ENCODE measurements around the gene LMAN2. TPM values are rescaled to one million over a fixed set of nuclear protein-coding genes. Genes with fewer than 3 reads are reported as not detected.

The LMAN2 gene
- total RNA-seq, 1 donor from 2014 or later, result 130 TPM

DNA sequence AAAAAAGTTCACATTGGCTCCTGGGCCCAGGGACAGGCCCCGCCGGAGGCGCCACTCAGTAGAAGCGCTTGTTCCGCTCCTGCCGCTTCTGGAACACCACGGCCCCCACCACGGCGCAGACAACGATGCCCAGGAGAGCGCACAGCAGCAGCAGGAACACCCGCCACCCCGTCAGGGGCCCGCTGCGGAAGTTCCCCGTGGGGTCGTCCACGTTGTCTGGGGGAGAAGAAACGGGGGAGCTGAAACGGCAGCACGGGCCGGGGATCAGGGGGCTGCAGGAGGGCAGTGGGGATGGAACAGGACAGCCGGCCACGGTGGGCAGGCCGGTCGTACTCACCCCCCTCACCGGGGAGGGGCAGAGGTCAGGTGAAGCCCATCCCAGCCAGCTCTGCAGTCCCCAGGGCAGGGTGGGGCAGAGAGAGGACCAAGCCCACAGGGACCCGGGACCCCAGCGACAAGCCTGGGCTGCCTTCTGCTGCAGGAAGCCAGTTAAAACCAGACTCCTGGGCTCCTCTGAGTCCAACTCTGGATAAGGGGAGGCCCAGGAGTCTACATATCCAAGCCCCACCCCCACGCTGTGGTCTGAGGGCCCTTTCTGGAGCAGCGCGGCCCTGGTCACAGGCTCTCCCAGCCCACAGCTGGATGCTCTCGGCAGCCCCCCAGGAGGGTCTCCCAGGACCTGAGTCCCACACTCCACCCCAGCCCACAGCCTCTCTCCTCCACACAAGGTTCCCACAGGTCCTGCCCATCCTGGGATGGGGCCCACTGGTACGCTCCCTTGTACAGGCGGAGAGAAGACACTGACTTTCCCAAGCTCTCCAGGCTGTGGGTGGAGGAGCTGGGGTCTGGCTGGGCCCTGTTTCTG is 19.2 kb downstream of the LMAN2 start:
- no peak overlapping the region for H3K4me3 Mint-ChIP-seq (ENCODE audit: low read depth)
- H3K4me1 Mint-ChIP-seq (ENCODE audit: low read depth), result peaks cover 5% of the 10 kb centered on the region
- DNase-seq (ENCODE audit: low spot score), result no peak
- no peaks in the 10 kb centered on the region for H3K9me3 Mint-ChIP-seq
- intact Hi-C loops (cut with micrococcal nuclease), result no loop called here
- peaks cover 63% of the 10 kb centered on the region for H3K36me3 Mint-ChIP-seq (ENCODE audit: low read depth)
- H3K27ac Mint-ChIP-seq, result no peak overlapping the region
- H3K27me3 Mint-ChIP-seq (ENCODE audit: low read depth), result no peaks in the 10 kb centered on the region

DNA sequence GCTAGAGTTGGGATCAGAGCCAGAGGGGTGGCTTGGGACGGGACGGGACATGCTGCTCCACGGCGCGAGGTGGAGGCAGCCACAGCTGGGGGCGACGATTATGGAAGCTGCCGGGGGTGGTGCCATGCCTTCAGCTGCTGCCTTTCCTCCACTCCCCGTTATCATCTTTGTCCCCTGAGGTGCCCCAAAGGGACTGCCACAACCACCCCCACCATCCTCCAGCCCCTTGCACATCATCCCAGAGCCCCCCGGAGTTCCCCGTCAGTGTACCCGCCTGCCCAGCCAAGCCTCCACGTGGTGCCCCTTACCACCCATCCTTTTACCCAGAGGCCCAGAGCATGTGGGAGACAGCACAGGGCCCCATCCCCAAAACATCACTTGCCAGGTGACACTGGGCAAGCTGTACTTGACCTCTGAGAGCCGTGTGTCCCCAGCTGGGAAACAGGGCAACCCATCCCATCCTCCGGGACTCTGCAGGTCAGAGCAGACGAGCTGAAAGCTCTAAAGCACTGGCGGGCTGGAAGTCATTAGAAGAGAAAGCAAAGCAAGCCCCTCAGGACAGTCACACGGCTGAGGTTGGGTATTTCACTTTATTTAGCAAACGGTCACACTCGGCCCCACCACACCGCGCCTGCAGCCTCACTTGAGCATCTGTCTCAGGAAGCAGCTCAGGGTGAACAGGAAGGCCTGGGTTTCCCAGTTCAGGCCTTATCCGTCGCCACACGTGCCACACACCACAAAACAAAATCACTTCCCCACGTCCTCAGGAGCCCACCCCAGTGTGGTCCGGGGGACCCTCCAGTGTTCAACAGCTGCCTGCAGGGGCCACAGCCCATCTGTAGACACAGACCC is 20.3 kb downstream of the LMAN2 start:
- Mint-ChIP-seq H3K4me1 (ENCODE audit: low read depth) (peaks cover 5% of the 10 kb centered on the region), H3K27ac (no peak overlapping the region), H3K36me3 (ENCODE audit: low read depth) (peaks cover 59% of the 10 kb centered on the region), H3K4me3 (ENCODE audit: low read depth) (no peak overlapping the region), H3K9me3 (no peaks in the 10 kb centered on the region), H3K27me3 (ENCODE audit: low read depth) (no peaks in the 10 kb centered on the region)
- intact Hi-C loops (cut with micrococcal nuclease), result no loop called here
- no peak for DNase-seq (ENCODE audit: low spot score)

- H3K4me1 Mint-ChIP-seq (ENCODE audit: low read depth), result peaks cover 9% of the 10 kb centered on the region
- H3K27ac Mint-ChIP-seq, result no peak overlapping the region
- no peak for DNase-seq (ENCODE audit: low spot score)
- H3K36me3 Mint-ChIP-seq (ENCODE audit: low read depth), result peaks cover 45% of the 10 kb centered on the region
- no peaks in the 10 kb centered on the region for H3K27me3 Mint-ChIP-seq (ENCODE audit: low read depth)
- H3K4me3 Mint-ChIP-seq (ENCODE audit: low read depth), result no peak overlapping the region
- H3K9me3 Mint-ChIP-seq, result no peaks in the 10 kb centered on the region
- intact Hi-C loops (cut with micrococcal nuclease), result no loop called here
Observed at GRCh38 chr5:177329883-177330282, 21.6 kb downstream of the LMAN2 start.

DNA sequence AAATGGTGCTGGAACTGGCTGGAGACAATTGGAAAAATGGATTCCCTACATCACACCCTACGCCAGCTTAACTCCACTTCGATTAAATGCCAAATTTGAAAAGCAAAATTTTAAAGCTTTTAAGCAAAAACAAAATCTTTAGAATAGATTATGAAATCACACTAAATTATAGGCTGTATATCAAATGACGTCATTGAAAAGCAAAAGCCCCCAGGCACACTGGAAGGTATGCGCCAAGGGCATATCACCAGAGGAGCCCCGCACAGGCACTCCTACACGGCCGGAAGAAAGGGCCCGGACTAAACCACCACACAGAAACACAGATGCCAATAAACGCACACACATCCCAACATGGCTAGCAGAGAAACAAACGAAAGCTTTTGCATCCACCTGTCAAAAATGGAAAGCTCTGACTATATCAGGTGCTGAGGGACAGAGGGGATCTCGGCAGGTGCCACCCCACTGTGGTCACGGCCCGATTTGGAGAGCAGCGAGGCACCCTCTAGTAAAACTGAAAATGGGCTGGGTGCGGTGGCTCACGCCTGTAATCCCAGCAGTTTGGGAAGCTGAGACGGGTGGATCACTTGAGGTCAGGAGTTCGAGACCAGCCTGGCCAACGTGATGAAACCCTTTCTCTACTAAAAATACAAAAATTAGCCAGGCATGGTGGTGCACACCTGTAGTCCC is 22.8 kb downstream of the LMAN2 start:
- no peaks in the 10 kb centered on the region for H3K27me3 Mint-ChIP-seq (ENCODE audit: low read depth)
- DNase-seq (ENCODE audit: low spot score), result no peak
- no peaks in the 10 kb centered on the region for H3K9me3 Mint-ChIP-seq
- H3K27ac Mint-ChIP-seq, result no peak overlapping the region
- H3K4me1 Mint-ChIP-seq (ENCODE audit: low read depth), result peaks cover 13% of the 10 kb centered on the region
- H3K4me3 Mint-ChIP-seq (ENCODE audit: low read depth), result no peak overlapping the region
- intact Hi-C loops (cut with micrococcal nuclease), result no loop called here
- H3K36me3 Mint-ChIP-seq (ENCODE audit: low read depth), result peaks cover 38% of the 10 kb centered on the region

DNA sequence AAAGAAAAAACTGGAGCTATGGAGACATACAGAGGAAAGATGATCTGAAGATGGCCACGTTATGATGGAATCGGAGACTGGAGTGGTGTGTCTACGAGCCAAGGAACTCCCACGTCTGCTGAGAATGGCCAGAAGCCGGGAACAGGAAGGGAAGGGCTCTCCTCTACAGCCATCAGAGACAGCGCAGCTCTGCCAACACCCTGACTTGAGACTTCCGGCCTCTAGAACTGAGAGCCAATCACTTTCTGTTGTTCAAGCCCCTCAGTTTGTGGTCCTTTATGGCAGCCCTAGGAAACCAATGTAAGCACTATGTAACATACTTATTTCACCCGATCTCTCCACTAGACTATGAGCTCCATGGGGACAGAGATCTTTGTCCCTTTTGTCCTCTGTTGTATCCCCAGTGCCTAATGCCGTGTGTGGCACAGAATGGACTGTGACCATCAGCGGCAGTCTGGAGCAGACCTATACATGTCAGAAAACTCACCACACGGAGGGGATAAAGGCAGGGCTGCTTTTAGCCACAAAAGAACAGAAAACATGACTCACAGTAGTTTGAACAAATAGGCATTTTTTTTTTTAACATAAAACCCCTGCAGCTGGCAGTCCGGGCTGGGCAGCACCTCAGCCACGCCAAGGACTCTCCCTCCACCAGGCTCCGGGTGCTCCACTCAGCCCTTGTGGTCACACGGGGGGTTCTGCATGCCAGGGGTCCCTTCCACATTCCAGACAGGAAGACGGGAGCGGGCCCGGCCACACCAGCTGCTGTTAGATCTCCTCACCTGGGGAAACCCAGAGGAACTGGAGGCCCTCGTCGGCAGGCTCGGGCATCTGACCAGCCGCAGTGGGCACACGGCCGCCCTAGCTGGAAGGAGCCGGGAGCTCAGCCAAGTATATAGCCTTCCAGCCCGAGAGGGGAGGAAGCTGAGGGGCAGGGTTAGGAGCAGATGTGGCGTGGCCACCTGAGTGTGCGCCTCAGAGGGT is 23.6 kb downstream of the LMAN2 start:
- Mint-ChIP-seq H3K27me3 (ENCODE audit: low read depth) (no peaks in the 10 kb centered on the region), H3K4me1 (ENCODE audit: low read depth) (peaks cover 19% of the 10 kb centered on the region), H3K9me3 (no peaks in the 10 kb centered on the region), H3K36me3 (ENCODE audit: low read depth) (peaks cover 32% of the 10 kb centered on the region), H3K4me3 (ENCODE audit: low read depth) (no peak overlapping the region), H3K27ac (peak overlapping the region; percentile 72)
- intact Hi-C loops (cut with micrococcal nuclease), result no loop called here
- no peak for DNase-seq (ENCODE audit: low spot score)

GRCh38 chr5:177325868-177326381 is 25.5 kb downstream of the LMAN2 start:
- DNase-seq (ENCODE audit: low spot score), result no peak
- no peak overlapping the region for H3K4me3 Mint-ChIP-seq (ENCODE audit: low read depth)
- no peak overlapping the region for H3K27ac Mint-ChIP-seq
- H3K27me3 Mint-ChIP-seq (ENCODE audit: low read depth), result no peaks in the 10 kb centered on the region
- H3K9me3 Mint-ChIP-seq, result no peaks in the 10 kb centered on the region
- intact Hi-C loops (cut with micrococcal nuclease), result no loop called here
- H3K36me3 Mint-ChIP-seq (ENCODE audit: low read depth), result peaks cover 28% of the 10 kb centered on the region
- H3K4me1 Mint-ChIP-seq (ENCODE audit: low read depth), result peaks cover 23% of the 10 kb centered on the region

DNA sequence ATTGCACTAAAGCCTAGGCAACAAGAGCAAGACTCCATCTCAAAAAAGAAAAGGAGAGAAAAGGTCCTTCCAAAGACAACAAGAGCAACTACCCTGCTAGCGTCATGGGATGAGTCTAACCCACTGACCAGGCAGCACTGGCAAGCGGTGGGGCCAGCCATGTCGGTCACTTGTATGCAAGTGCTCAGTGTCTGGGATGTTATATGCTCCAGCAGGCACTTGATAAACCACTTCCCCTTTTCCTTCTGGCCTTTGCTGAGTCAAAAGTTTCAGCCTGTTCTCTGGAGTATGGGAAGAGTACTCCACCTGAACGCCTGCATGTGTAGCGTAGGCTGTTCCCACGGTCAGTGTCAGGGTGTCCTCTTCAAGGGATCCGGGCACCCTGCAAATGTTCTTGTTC is 30.6 kb downstream of the LMAN2 start:
- no peak for DNase-seq (ENCODE audit: low spot score)
- H3K27me3 Mint-ChIP-seq (ENCODE audit: low read depth), result no peaks in the 10 kb centered on the region
- peaks cover 33% of the 10 kb centered on the region for H3K4me1 Mint-ChIP-seq (ENCODE audit: low read depth)
- H3K27ac Mint-ChIP-seq, result no peak overlapping the region
- no peak overlapping the region for H3K4me3 Mint-ChIP-seq (ENCODE audit: low read depth)
- peaks cover 6% of the 10 kb centered on the region for H3K9me3 Mint-ChIP-seq
- intact Hi-C loops (cut with micrococcal nuclease), result no loop called here
- H3K36me3 Mint-ChIP-seq (ENCODE audit: low read depth), result peaks cover 37% of the 10 kb centered on the region

DNA sequence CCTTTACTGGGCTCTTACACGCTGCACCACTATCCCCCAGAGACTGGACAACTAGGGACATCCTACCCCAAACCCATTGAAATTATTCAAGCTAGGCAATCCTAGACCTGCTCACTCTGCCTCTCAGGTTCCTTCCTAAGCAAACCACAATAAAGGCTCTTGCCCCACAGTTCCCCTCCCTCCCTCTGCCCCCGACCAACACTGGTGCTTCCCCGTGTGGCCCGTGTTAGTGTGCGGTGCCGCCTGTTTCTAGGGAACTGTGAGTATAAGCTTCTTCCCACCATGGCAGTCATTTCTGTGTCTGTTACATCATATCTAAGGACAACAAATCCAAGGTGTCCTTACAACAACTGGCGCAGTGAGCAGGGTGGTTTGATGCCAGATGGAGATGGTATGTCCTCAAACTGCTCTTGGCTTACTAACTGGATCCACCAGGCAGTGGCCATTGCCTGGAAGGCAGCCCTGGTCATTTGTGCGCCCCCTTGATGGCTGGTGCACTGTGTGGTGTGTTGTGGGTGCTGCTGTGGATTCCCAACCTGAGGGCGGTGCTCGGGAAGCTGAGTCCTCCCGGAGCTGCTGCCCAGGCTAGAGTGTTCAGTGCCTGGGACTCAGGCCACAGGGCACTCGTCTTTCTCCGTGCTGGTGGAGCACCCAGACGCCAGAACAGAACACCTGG is 31.4 kb downstream of the LMAN2 start:
- peaks cover 38% of the 10 kb centered on the region for H3K36me3 Mint-ChIP-seq (ENCODE audit: low read depth)
- H3K9me3 Mint-ChIP-seq, result peaks cover 6% of the 10 kb centered on the region
- no peak for DNase-seq (ENCODE audit: low spot score)
- H3K27me3 Mint-ChIP-seq (ENCODE audit: low read depth), result no peaks in the 10 kb centered on the region
- H3K4me3 Mint-ChIP-seq (ENCODE audit: low read depth), result no peak overlapping the region
- intact Hi-C loops (cut with micrococcal nuclease), result no loop called here
- H3K4me1 Mint-ChIP-seq (ENCODE audit: low read depth), result peaks cover 34% of the 10 kb centered on the region
- H3K27ac Mint-ChIP-seq, result no peak overlapping the region

DNA sequence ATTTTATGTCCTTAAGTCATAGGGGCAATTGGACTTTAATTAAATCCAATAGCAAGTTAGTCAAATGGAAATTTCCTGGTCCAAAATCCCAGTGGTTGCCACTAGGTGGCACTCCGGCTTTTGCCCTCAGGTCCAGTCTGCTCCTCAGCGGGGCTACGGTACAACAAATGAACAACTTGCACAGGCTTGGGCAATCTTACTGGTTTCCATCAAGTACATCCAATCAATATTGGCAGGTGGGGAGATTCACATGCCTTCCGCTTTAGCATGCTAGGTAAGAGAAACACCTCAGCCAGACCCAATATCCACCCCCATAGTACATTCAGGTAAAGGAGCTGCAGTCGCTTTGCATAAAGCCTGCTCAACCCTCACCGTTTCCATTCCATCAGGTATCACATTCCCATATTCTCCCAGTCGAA is 33.5 kb downstream of the LMAN2 start:
- no peaks in the 10 kb centered on the region for H3K27me3 Mint-ChIP-seq (ENCODE audit: low read depth)
- H3K36me3 Mint-ChIP-seq (ENCODE audit: low read depth), result peaks cover 32% of the 10 kb centered on the region
- H3K27ac Mint-ChIP-seq, result no peak overlapping the region
- H3K9me3 Mint-ChIP-seq, result peaks cover 6% of the 10 kb centered on the region
- peaks cover 32% of the 10 kb centered on the region for H3K4me1 Mint-ChIP-seq (ENCODE audit: low read depth)
- intact Hi-C loops (cut with micrococcal nuclease), result no loop called here
- DNase-seq (ENCODE audit: low spot score), result peak; percentile 61
- H3K4me3 Mint-ChIP-seq (ENCODE audit: low read depth), result no peak overlapping the region

DNA sequence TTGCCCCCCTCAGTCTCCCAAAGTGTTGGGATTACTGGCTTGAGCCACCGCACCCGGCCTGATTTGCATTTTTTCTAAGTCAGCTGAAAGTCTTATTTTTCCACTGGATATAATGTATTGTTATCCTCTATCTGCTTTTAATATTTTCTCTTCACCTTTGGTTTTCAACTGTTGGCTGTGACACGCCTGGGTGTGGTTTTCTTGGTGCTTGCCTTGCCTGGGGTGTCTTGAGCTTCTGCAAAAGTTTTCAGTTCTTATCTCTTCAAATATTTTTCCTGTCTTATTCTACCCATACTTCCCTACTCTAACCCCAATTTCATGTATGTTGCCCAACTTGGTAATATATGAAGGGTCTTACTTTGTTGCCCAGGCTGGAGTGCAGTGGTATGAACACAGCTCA is 35.5 kb downstream of the LMAN2 start:
- Mint-ChIP-seq H3K4me1 (ENCODE audit: low read depth) (peaks cover 30% of the 10 kb centered on the region), H3K27ac (peak overlapping the region; percentile 39), H3K36me3 (ENCODE audit: low read depth) (peaks cover 25% of the 10 kb centered on the region), H3K27me3 (ENCODE audit: low read depth) (no peaks in the 10 kb centered on the region), H3K9me3 (peaks cover 6% of the 10 kb centered on the region), H3K4me3 (ENCODE audit: low read depth) (peak overlapping the region; percentile 6)
- intact Hi-C loops (cut with micrococcal nuclease), result no loop called here
- DNase-seq (ENCODE audit: low spot score), result no peak

DNA sequence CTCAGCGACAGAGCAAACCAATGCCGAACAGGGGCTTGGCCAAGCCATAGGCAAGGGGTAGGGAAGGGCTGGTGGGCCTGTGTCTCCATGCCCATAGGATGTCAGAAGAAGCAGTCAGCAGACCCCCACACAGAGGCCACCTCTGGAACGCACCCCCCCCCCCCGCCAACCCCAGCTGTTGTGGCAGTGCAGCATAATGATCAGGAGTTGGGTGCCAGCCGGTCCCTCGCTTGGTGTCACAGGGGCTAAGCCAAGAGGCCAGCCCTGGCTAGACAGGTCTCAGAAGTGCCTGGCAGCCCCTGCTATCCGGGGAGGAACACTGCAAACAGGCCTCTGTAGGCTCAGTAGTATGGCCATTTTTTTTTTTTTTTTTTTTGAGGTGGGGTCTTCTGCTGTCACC is 36.1 kb downstream of the LMAN2 start:
- Mint-ChIP-seq H3K4me1 (ENCODE audit: low read depth) (peaks cover 35% of the 10 kb centered on the region), H3K27me3 (ENCODE audit: low read depth) (no peaks in the 10 kb centered on the region), H3K36me3 (ENCODE audit: low read depth) (peaks cover 23% of the 10 kb centered on the region), H3K27ac (no peak overlapping the region), H3K9me3 (peaks cover 6% of the 10 kb centered on the region), H3K4me3 (ENCODE audit: low read depth) (no peak overlapping the region)
- no peak for DNase-seq (ENCODE audit: low spot score)
- intact Hi-C loops (cut with micrococcal nuclease), result no loop called here
